Measurements from ENCODE around the gene CAMKK1. TPM values are rescaled to one million over a fixed set of nuclear protein-coding genes. Genes with fewer than 3 reads are reported as not detected.

Gene CAMKK1
- total RNA-seq, 1 donor from 2014 or later = 3.4 TPM

DNA sequence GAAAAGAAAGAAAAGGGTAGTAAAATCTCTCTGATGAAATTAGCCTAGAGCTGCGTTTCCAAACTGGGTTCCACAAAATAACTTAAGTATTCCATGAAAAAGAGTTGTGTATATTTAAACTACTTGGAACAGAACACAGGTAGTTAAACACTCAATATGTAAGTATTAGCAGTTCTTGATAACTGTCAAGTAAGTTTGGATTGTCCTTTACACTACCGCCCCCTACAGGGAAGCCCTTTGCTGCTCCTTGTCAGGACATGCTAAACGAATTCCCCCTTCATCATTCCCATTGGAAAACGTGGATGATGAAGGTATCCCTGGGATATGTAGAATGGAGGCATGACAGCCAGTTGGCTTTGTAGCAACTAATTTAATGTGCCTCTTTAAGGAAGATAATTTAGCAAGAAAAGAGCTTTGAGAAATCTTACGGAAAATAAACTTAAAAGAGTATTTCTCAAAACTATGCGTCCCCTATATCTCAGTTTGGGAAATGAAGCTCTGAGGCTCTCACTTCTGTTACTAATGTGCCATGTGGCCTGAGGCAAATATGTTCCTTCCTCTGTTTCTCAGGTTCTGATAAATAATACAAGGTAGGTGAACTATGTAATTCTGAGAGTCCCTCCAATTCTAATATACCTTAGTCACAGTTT lies 65.6 kb downstream of the CAMKK1 start:
- ATAC-seq (no peak), DNase-seq (no peak)
- intact Hi-C loops (cut with micrococcal nuclease) = no loop called here

DNA sequence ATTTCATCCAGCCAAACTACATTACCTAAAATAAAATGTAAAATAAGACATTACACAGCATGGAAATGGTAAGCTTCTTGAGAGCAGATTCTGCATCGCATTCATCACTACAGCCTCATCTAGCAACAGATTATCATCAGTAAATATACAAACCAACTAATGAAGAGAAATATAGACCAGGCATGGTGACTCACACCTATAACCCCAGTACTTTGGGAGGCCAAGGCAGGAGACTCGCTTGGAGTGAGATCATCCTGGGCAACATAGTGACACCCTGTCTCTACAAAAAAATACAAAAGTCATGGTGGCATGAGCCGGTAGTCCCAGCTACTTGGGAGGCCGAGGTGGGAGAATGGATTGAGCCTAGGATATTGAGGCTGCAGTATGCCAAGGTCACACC lies 66.7 kb downstream of the CAMKK1 start:
- DNase-seq (no peak), ATAC-seq (no peak)
- intact Hi-C loops (cut with micrococcal nuclease) = no loop called here

DNA sequence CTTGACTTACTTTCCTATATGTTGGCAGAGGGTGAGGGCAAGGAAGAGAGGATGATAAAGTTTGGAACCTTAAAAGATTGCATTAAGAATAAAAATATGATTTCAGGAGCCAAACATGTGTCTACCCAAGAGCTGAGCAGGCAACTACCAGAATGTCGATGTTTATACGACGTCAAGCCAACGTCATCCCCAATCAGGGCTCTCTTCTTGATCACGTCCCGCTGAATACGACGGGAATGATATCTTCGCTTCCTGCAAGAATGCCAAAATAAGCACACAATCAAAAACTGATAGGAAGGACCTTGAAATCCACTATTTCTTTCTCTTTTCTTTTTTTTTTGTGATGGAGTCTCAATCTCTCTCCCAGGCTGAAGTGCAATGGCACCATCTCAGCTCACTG lies 71.8 kb downstream of the CAMKK1 start:
- intact Hi-C loops (cut with micrococcal nuclease) = no loop called here
- ATAC-seq (no peak), DNase-seq (no peak)

DNA sequence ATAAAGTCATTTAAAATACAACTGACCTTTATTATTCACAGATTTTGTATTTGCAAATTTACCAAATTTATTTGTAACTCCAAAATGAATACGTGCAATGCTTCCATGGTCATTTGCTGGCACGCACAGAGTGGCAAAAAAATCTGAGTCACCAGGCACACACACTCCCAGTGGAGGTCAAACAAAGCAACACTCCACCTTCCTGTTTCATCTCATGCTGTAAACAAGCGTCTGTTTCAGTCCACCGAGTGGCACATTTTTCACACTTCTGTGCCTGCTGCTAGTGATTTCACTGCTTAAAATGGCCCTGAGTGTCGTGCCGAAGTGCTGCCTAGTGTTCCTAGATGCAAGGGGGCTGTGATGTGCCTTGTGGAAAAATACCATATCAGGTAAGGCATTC lies 74.1 kb downstream of the CAMKK1 start:
- intact Hi-C loops (cut with micrococcal nuclease) = no loop called here
- DNase-seq (no peak), ATAC-seq (peak; percentile 70)

DNA sequence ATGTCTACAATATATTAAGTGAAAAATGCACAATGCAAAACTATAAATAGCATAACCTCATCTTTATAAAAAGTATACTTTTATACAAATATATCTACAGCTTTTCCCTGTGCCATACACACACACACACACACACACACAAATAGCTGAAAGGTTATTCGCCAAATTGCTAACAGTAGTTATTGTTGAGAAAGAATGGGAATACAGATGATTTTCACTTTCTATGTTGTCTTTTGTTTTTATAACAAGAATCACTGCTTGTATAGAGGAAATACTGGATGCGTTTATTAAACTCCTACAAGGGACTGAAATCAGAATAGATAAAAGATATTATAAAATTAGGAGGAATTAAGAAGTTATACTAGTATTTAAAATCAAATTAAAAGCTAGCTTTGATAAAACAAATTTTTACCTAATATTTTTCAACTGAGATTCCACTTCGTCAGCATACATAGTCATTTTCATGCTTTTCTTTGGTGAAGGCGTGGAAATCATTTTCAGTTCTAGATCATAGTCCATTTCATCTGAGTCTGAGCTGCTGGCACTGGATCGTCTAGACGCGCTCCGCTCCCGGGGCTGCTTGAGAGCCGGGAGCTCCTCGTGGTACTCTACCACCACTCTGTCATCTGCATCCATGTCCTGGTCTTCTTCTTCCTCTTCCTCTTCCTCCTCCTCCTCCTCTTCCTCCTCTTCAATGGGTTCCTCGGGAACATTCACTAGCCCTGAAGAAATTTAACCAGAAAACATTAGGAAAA lies 74.8 kb downstream of the CAMKK1 start:
- intact Hi-C loops (cut with micrococcal nuclease) = no loop called here
- no peak for DNase-seq
- no peak for ATAC-seq

DNA sequence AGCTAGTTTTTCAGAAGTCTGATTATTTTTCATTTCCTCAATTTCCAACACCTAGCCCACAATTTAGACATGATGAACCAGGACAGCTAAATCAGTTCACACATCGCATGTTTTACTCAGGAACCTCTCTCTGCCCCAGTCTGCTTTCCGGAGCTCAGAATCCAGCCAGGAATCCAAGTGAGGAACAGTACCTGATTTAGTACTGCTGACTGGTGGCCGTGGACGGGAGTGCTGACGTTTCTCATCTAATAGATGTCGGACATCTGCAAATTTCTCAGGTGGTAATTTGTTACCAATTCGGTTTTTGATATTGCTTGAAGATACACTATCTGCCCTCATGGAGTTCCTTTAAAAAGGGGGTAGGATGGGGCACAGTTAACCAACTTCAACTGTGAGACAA lies 76.9 kb downstream of the CAMKK1 start:
- intact Hi-C loops (cut with micrococcal nuclease) = no loop called here
- no peak for DNase-seq
- ATAC-seq = no peak

DNA sequence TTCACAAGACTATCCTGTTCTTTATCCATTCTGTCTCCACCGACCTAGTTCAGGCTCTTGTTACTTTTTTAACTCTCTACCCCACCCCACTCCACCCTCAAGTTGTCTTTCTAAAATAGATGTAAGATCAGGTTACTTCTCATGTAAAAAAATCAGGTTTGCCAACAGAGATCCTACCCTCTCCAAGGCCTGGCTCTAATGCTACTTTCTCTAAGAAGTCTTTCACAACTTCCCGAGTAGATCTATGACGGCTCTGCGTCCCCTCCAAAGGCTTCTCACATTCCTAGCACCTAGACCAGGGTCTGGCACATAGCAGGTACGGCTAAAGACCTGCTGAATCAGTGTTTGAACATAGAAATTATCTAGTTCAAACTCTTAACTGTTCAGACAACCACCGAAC lies 77.7 kb downstream of the CAMKK1 start:
- ATAC-seq (no peak), DNase-seq (no peak)
- intact Hi-C loops (cut with micrococcal nuclease) = no loop called here

DNA sequence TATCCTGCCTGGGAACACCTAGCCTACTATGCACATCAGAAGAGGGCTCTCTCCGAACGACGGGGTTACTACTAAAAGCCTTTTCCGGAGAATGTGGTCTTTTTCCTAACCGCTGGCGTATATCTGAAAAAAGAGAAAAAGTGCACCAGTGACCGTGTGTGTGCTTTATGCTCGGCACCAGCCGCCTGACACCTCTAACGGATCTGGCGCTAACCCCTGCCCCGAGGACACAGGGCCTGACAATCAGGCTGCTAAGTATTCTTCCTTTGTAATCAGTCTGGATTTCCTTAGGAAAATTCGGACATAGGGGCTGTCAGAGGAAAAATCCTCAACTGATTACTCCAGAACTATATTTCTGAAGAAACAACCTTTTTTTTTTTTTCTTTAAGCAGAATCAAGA lies 78.5 kb downstream of the CAMKK1 start:
- no peak for ATAC-seq
- intact Hi-C loops (cut with micrococcal nuclease) = no loop called here

DNA sequence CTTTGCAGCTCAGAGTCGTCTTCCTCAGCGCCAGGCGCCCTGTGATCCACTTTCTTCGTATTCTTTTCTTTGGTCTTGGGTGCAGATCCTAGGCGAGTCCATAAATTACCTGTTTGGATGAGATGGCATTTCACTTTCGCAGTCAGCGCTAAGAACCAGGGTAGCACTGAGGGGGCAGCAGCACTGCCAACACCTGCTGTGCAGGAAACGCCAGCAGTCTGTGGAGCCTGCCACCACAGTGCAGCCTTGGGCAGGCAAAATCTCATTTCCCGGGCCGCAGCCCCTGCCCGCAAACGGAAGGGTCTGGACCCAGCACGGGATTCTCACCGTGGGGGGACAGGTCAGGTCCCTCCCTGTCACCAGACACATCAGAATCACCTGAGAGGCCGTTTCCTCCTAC lies 79.7 kb downstream of the CAMKK1 start:
- DNase-seq (no peak), ATAC-seq (no peak)
- intact Hi-C loops (cut with micrococcal nuclease) = no loop called here

More for the DNA sequence above, 78.5 kb downstream of the CAMKK1 start:
- no peak for DNase-seq

DNA sequence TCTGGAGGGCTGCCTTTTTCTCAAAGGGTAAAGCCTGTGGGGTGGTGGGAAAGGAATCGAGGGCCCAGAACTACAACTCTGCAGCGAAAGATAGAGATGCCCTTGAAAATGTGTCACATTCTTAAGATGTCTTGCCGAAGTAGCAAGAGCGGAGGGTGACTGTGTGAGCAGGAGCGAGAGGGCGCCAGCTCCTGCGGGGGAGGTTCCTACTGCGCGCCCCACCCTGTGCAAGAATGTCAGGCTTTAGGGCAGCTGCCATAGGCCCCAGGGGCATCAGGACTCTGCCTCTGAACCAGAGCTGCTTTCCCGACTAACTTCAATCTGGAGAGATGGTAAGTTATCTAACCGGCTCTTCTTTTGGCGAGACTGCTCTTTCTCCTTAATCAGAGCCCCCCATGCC lies 80.1 kb downstream of the CAMKK1 start:
- ATAC-seq (peak; percentile 41), DNase-seq (no peak)
- intact Hi-C loops (cut with micrococcal nuclease) = no loop called here

DNA sequence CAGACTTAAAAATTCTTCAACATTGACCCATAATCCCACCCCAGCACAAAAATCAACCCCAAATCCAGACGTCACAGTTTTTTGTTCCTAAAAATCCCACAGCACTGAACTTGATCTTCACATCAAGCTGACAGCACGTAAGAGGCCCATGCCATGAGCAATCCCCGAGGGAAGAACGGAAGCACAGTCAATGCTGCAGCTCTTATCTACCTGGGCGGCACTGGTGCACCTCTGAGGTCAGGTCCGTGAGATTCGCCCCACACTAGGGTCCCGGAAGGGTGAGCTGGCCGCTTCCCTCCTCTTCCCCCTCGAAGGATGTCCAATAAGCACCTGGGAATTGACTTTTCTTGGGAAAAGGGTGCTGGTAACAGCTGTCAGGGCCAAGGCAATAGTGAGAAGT lies 80.6 kb downstream of the CAMKK1 start:
- ATAC-seq = no peak
- no peak for DNase-seq
- intact Hi-C loops (cut with micrococcal nuclease) = no loop called here

Other genes starting within 250 kb of the CAMKK1 start
- gene TAX1BP3, start 224.5 kb downstream of the CAMKK1 start, total RNA-seq = 167 TPM
- gene EMC6, start 224.2 kb downstream of the CAMKK1 start, total RNA-seq = 63.4 TPM
- 16.4 TPM for gene P2RX5, start 196.9 kb downstream of the CAMKK1 start, total RNA-seq
- gene HASPIN, start 169.2 kb downstream of the CAMKK1 start, total RNA-seq = 0.45 TPM
- gene ITGAE, start 91.9 kb downstream of the CAMKK1 start, total RNA-seq = 12.2 TPM
- 17.8 TPM for gene NCBP3, start 46.8 kb downstream of the CAMKK1 start, total RNA-seq
- gene P2RX1, start 23.4 kb upstream of the CAMKK1 start, total RNA-seq = 0.17 TPM
- gene ATP2A3, start 71.4 kb upstream of the CAMKK1 start, total RNA-seq = 5.8 TPM
- gene ZZEF1, start 250.0 kb upstream of the CAMKK1 start, total RNA-seq = 33.5 TPM